B cell (primary cell): ENCODE data around the gene BCL2. TPM values are rescaled to one million over a fixed set of nuclear protein-coding genes. Genes with fewer than 3 reads are reported as not detected.

Experiments used
- ATAC-seq: fragments of 200-7000 bp; cut with Tn5 transposase; one replicate; pipeline ENCODE4 v1.10.0; 2021; ENCODE audit warnings: low read depth, mild to moderate bottlenecking, moderate number of reproducible peaks, moderate library complexity
- CTCF ChIA-PET: fragments of 350-600 bp; sonication (Branson Sonifier 250); formaldehyde crosslinking; loops from one replicate; lab custom pipeline; 2021; ENCODE audit warnings: antibody characterized with exemption, inconsistent platforms; lab: Charles Lee
- POLR2A ChIA-PET: fragments of 350-600 bp; sonication (Branson Sonifier 250); formaldehyde crosslinking; loops from one replicate; lab custom pipeline; 2021; ENCODE audit warnings: antibody characterized with exemption; lab: Charles Lee
- DNase-seq: peaks from one replicate; pipeline ENCODE4 v3.0.0; 2013
- H2AFZ ChIP-seq: 2 replicates; pipeline ENCODE4 v1.6.1; 2012; ENCODE audit warnings: mild to moderate bottlenecking, low read depth, low read length; ENCODE audit not compliant: insufficient read depth, poor library complexity, severe bottlenecking
- H3K27ac ChIP-seq, 2 donors: 1 replicate in 1 of 2; 2 replicates in 1 of 2; pipeline ENCODE4 v1.5.1; 2012 to 2013; ENCODE audit warnings: low read length in 2 of 2, mild to moderate bottlenecking in 2 of 2, moderate library complexity in 1 of 2
- H3K27me3 ChIP-seq, 4 experiments: fragments of 200-600 bp in 1 of 4; sonication (generic) in 1 of 4; replicated peaks in 1 of 4; 1 replicate in 2 of 4; 2 replicates in 2 of 4; pipeline versions ENCODE4 v1.6.1 to v1.7.0; 2013 to 2016; ENCODE audit warnings: low read length in 3 of 4, mild to moderate bottlenecking in 2 of 4, mixed read lengths in 1 of 4, moderate library complexity in 1 of 4; ENCODE audit not compliant: insufficient read depth in 4 of 4, control insufficient read depth in 3 of 4; ENCODE audit errors: control extremely low read depth in 1 of 4
- H3K36me3 ChIP-seq, 2 experiments: replicated peaks in 1 of 2; 1 replicate in 1 of 2; 2 replicates in 1 of 2; pipeline versions ENCODE4 v1.6.1 to v1.7.1; 2013; ENCODE audit warnings: low read length in 1 of 2; ENCODE audit not compliant: insufficient read depth in 2 of 2, control insufficient read depth in 1 of 2; ENCODE audit errors: control extremely low read depth in 1 of 2, extremely low read depth in 1 of 2
- H3K4me1 ChIP-seq, 2 donors: fragments of 200-600 bp in 1 of 2; sonication (generic) in 1 of 2; 1 replicate in 1 of 2; 2 replicates in 1 of 2; pipeline versions ENCODE4 v1.5.1 to v1.6.1; 2013 to 2017; ENCODE audit warnings: low read length in 2 of 2; ENCODE audit not compliant: control insufficient read depth in 2 of 2, insufficient read depth in 2 of 2
- H3K4me2 ChIP-seq: replicated peaks from 2 replicates; pipeline ENCODE3; 2012; ENCODE audit warnings: mild to moderate bottlenecking, low read depth, low read length; ENCODE audit not compliant: poor library complexity, severe bottlenecking
- H3K4me3 ChIP-seq, 5 experiments: fragments of 200-600 bp in 1 of 5; sonication (generic) in 1 of 5; 1 replicate in 3 of 5; 2 replicates in 2 of 5; pipeline versions ENCODE4 v1.5.1 to v1.7.0; 2011 to 2016; ENCODE audit warnings: low read length in 4 of 5, mild to moderate bottlenecking in 4 of 5, low read depth in 2 of 5, control low read depth in 1 of 5, moderate library complexity in 1 of 5; ENCODE audit not compliant: insufficient read depth in 1 of 5; ENCODE audit errors: control extremely low read depth in 1 of 5, extremely low read depth in 1 of 5
- H3K79me2 ChIP-seq: fragments of 200-600 bp; sonication (generic); one replicate; pipeline ENCODE4 v1.6.0; 2016; ENCODE audit warnings: low read length; ENCODE audit not compliant: control insufficient read depth, insufficient read depth
- H3K9ac ChIP-seq: fragments of 200-600 bp; sonication (generic); 2 replicates; pipeline ENCODE4 v1.6.1; 2017; ENCODE audit warnings: mild to moderate bottlenecking, low read length, moderate library complexity
- H3K9me3 ChIP-seq, 3 donors: one replicate each; pipeline versions ENCODE4 v1.6.1 to v1.7.1; 2013; ENCODE audit warnings: low read length in 2 of 3; ENCODE audit not compliant: control insufficient read depth in 2 of 3, insufficient read depth in 1 of 3; ENCODE audit errors: control extremely low read depth in 1 of 3
- H4K20me1 ChIP-seq: 2 replicates; pipeline ENCODE4 v1.6.0; 2012; ENCODE audit warnings: mild to moderate bottlenecking, low read length; ENCODE audit not compliant: insufficient read depth, control insufficient read depth, poor library complexity, severe bottlenecking
- H3K27ac Mint-ChIP-seq: one replicate; pipeline ENCODE4 v1.8.0; 2021; ENCODE audit warnings: mixed read lengths
- H3K27me3 Mint-ChIP-seq: one replicate; pipeline ENCODE4 v1.8.0; 2021; ENCODE audit warnings: mixed read lengths
- H3K4me1 Mint-ChIP-seq: one replicate; pipeline ENCODE4 v1.8.0; 2021; ENCODE audit warnings: mixed read lengths
- H3K4me3 Mint-ChIP-seq: one replicate; pipeline ENCODE4 v1.8.0; 2021; ENCODE audit warnings: mixed read lengths
- H3K9me3 Mint-ChIP-seq: one replicate; pipeline ENCODE4 v1.8.0; 2022; ENCODE audit warnings: mixed read lengths; ENCODE audit not compliant: insufficient read depth
- EZH2 ChIP-seq: IDR thresholded peaks from 2 replicates; pipeline ENCODE4 v1.6.1; 2012; ENCODE audit warnings: borderline replicate concordance, low read depth, mild to moderate bottlenecking, moderate library complexity, low read length; ENCODE audit not compliant: insufficient read depth, poor library complexity, severe bottlenecking
- WGBS: methylation state at CpG from one replicate; pipeline ENCODE4 v1.1.5; 2013; ENCODE audit warnings: missing lambda C conversion rate; ENCODE audit not compliant: insufficient coverage; 5-methylcytosine and 5-hydroxymethylcytosine counted together
- intact Hi-C: fragments of 100-400 bp; cut with micrococcal nuclease; formaldehyde crosslinking; loops from one replicate; pipeline ENCODE4 v1.10.0; 2022
- polyA plus RNA-seq: library from polyadenylated mRNA; depleted of rRNA; stranded (reverse); fragments of >200 nt; gene quantifications from 2 replicates; pipeline ENCODE4 v1.2.3, GENCODE V29; 2012
- total RNA-seq, 2 donors: library from RNA; stranded (reverse); fragments of 120-200 nt in 1 of 2; gene quantifications; 1 replicate in 1 of 2; 2 replicates in 1 of 2; pipeline versions ENCODE4 v1.2.3 to v1.2.4, GENCODE V29; 2013 to 2022
- TF ChIP-seq, protein P1 (sequence below): fragments of 200-600 bp; IDR thresholded peaks from one replicate; pipeline ENCODE4 v1.8.0; 2022; ENCODE audit warnings: antibody characterized with exemption, mild to moderate bottlenecking

Gene BCL2
- total and polyA plus RNA-seq, 2 donors (not counting 1 experiment from before 2014, with no cell fraction given) = 27.6 to 144 TPM

DNA sequence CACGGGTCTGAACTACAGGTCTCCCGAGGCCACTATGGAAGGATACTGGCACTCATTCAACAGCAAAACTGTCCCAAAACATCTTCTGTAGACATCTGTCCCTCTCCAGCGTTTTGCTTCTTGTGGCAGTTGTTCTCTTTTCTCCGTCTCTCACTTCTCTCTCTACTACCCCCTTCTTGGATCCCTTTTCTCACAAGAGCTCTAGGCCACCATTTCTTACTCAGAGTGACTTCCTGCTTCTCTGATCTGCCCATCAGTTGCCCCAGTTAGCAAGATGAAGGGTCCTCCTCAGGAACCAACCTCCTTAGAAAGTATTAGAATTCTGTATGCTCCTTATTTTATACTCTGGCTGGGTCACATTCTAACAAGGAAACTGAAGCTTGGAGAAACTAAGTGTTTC, 32.6 kb downstream of the BCL2 start:
- Mint-ChIP-seq H3K27ac (no peak overlapping the region), H3K4me3 (no peak overlapping the region), H3K9me3 (peaks cover 1% of the 10 kb centered on the region), H3K27me3 (no peaks in the 10 kb centered on the region), H3K4me1 (peaks cover 29% of the 10 kb centered on the region)
- CTCF ChIA-PET = interaction anchor here (1.5 to 5.6 kb wide), 3 partner anchors 27 to 125 kb away, joined by 4 to 46 read pairs (median 11); partner anchors contain the start of gene BCL2
- Histone ChIP-seq H3K9me3 (no peaks in the 10 kb centered on the region), H4K20me1 (no peaks in the 10 kb centered on the region), H3K9ac (peak overlapping the region; percentile 5), H3K36me3 (peaks cover 0 to 5% of the 10 kb centered on the region in 2 experiments), H3K4me2 (peak overlapping the region; percentile 71), H2AFZ (peak overlapping the region; percentile 39), H3K27ac (peak overlapping the region; percentile 93 to 95), H3K79me2 (peaks cover 96% of the 10 kb centered on the region), H3K4me3 (peak overlapping the region in 1 of 5 experiments; percentile 8), H3K4me1 (peaks cover 87 to 91% of the 10 kb centered on the region in 2 donors), H3K27me3 (no peaks in the 10 kb centered on the region)
- no peak for ATAC-seq
- no peak for TF ChIP-seq EZH2
- TF ChIP-seq, protein P1, sequence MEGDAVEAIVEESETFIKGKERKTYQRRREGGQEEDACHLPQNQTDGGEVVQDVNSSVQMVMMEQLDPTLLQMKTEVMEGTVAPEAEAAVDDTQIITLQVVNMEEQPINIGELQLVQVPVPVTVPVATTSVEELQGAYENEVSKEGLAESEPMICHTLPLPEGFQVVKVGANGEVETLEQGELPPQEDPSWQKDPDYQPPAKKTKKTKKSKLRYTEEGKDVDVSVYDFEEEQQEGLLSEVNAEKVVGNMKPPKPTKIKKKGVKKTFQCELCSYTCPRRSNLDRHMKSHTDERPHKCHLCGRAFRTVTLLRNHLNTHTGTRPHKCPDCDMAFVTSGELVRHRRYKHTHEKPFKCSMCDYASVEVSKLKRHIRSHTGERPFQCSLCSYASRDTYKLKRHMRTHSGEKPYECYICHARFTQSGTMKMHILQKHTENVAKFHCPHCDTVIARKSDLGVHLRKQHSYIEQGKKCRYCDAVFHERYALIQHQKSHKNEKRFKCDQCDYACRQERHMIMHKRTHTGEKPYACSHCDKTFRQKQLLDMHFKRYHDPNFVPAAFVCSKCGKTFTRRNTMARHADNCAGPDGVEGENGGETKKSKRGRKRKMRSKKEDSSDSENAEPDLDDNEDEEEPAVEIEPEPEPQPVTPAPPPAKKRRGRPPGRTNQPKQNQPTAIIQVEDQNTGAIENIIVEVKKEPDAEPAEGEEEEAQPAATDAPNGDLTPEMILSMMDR = no peak
- intact Hi-C loops = loop anchor here (5.0 kb wide), 1 partner anchor 65 kb away; no protein-coding TSS in a partner anchor
- WGBS = 53% methylated on average over 4 of the region's 4 CpGs
- POLR2A ChIA-PET = interaction anchor here (0.6 to 1.6 kb wide), 2 partner anchors 14 to 33 kb away, joined by 3 to 5 read pairs; partner anchors contain the start of gene BCL2
- peak; percentile 37 for DNase-seq
